DOHH2 (cell line): ENCODE measurements around the gene COL11A2.

Source experiments
- H3F3A ChIP-seq: fragments of 200-600 bp; sonication (generic), shearing (Covaris generic); 2 replicates; pipeline ENCODE4 v1.6.0; 2016; ENCODE audit warnings: antibody characterized with exemption, mild to moderate bottlenecking; ENCODE audit not compliant: control insufficient read depth, insufficient read depth
- H3K27ac ChIP-seq: fragments of 200-600 bp; sonication (generic); 2 replicates; pipeline ENCODE4 v1.5.1; 2014; ENCODE audit warnings: low read depth, mild to moderate bottlenecking, low read length, moderate library complexity
- H3K27me3 ChIP-seq: fragments of 200-600 bp; sonication (generic); 2 replicates; pipeline ENCODE4 v1.6.1; 2014; ENCODE audit warnings: mild to moderate bottlenecking, low read length, mixed read lengths; ENCODE audit not compliant: control insufficient read depth
- H3K36me3 ChIP-seq: fragments of 200-600 bp; sonication (generic); 2 replicates; pipeline ENCODE4 v1.6.1; 2014; ENCODE audit warnings: mild to moderate bottlenecking, low read length, moderate library complexity, mixed read lengths; ENCODE audit not compliant: control insufficient read depth
- H3K4me1 ChIP-seq: fragments of 200-600 bp; sonication (generic); 2 replicates; pipeline ENCODE4 v1.6.1; 2014; ENCODE audit warnings: mild to moderate bottlenecking, low read length, mixed read lengths; ENCODE audit not compliant: control insufficient read depth
- H3K4me2 ChIP-seq: fragments of 200-600 bp; sonication (generic); 2 replicates; pipeline ENCODE4 v1.6.0; 2014; ENCODE audit warnings: mild to moderate bottlenecking, low read length, moderate library complexity
- H3K4me3 ChIP-seq: fragments of 200-600 bp; sonication (generic); 2 replicates; pipeline ENCODE4 v1.5.1; 2014; ENCODE audit warnings: mild to moderate bottlenecking, low read length, mixed read lengths
- H3K79me2 ChIP-seq: fragments of 200-600 bp; sonication (generic); 2 replicates; pipeline ENCODE4 v1.6.1; 2014; ENCODE audit warnings: mild to moderate bottlenecking, low read length, mixed read lengths; ENCODE audit not compliant: control insufficient read depth
- H3K9me2 ChIP-seq: fragments of 200-600 bp; sonication (generic); replicated peaks from 2 replicates; pipeline ENCODE4 v1.6.1; 2014; ENCODE audit warnings: mild to moderate bottlenecking, low read length, mixed read lengths; ENCODE audit not compliant: control insufficient read depth
- H3K9me3 ChIP-seq: fragments of 200-600 bp; sonication (generic); 2 replicates; pipeline ENCODE4 v1.6.1; 2014; ENCODE audit warnings: antibody characterized with exemption, low read length, mixed read lengths; ENCODE audit not compliant: control insufficient read depth, insufficient read depth
- H4K20me1 ChIP-seq: fragments of 200-600 bp; sonication (generic); 2 replicates; pipeline ENCODE4 v1.6.0; 2014; ENCODE audit warnings: low read depth, mild to moderate bottlenecking, antibody characterized with exemption, low read length, moderate library complexity; ENCODE audit not compliant: control insufficient read depth, insufficient read depth
- CTCF ChIP-seq: fragments of 200-600 bp; sonication (generic); IDR thresholded peaks from one replicate; pipeline ENCODE4 v1.5.1; 2014; ENCODE audit warnings: antibody characterized with exemption, mild to moderate bottlenecking, low read depth, low read length; ENCODE audit not compliant: poor library complexity, severe bottlenecking
- EZH2phosphoT487 ChIP-seq: fragments of 200-600 bp; sonication (generic); IDR thresholded peaks from 2 replicates; pipeline ENCODE4 v1.6.1; 2017; ENCODE audit warnings: borderline replicate concordance, mild to moderate bottlenecking, antibody characterized with exemption, low read length, moderate library complexity, mixed read lengths

The COL11A2 gene

GRCh38 chr6:33202799-33203198, 10.5 kb upstream of the COL11A2 start:
- peaks cover 40% of the 10 kb centered on the region for H3K36me3 ChIP-seq
- no peak overlapping the region for H3K27ac ChIP-seq
- H3K9me3 ChIP-seq = no peaks in the 10 kb centered on the region
- H3K79me2 ChIP-seq = peaks cover 57% of the 10 kb centered on the region
- H3F3A ChIP-seq = peaks cover 23% of the 10 kb centered on the region
- TF ChIP-seq EZH2phosphoT487 = no peak
- no peak for TF ChIP-seq CTCF
- no peaks in the 10 kb centered on the region for H3K27me3 ChIP-seq
- H3K4me1 ChIP-seq = peaks cover 61% of the 10 kb centered on the region
- no peaks in the 10 kb centered on the region for H3K9me2 ChIP-seq
- peak overlapping the region; percentile 98; the same call in 1 of the 2 replicates for H3K4me2 ChIP-seq
- H3K4me3 ChIP-seq = no peak overlapping the region
- H4K20me1 ChIP-seq = no peaks in the 10 kb centered on the region

GRCh38 chr6:33201935-33202334, 9.7 kb upstream of the COL11A2 start:
- TF ChIP-seq EZH2phosphoT487 = no peak
- Histone ChIP-seq H3K4me1 (peaks cover 60% of the 10 kb centered on the region), H4K20me1 (0 out of 2 replicates have a peak, but pooled peaks cover 3% of the 10 kb centered on the region), H3K4me3 (peak overlapping the region; percentile 91), H3K4me2 (peak overlapping the region; percentile 98), H3K9me3 (no peaks in the 10 kb centered on the region), H3K79me2 (peaks cover 56% of the 10 kb centered on the region), H3K27ac (no peak overlapping the region), H3F3A (peaks cover 23% of the 10 kb centered on the region), H3K9me2 (no peaks in the 10 kb centered on the region), H3K27me3 (no peaks in the 10 kb centered on the region), H3K36me3 (peaks cover 48% of the 10 kb centered on the region)

GRCh38 chr6:33201147-33201545, 8.9 kb upstream of the COL11A2 start:
- Histone ChIP-seq H3K9me2 (no peaks in the 10 kb centered on the region), H3K36me3 (peaks cover 54% of the 10 kb centered on the region), H3F3A (peaks cover 22% of the 10 kb centered on the region), H3K79me2 (peaks cover 56% of the 10 kb centered on the region), H4K20me1 (0 out of 2 replicates have a peak, but pooled peaks cover 4% of the 10 kb centered on the region), H3K4me3 (peak overlapping the region; percentile 91), H3K27ac (peak overlapping the region; percentile 87), H3K4me1 (peaks cover 57% of the 10 kb centered on the region), H3K27me3 (no peaks in the 10 kb centered on the region), H3K4me2 (peak overlapping the region; percentile 98), H3K9me3 (no peaks in the 10 kb centered on the region)
- TF ChIP-seq CTCF = no peak
- no peak for TF ChIP-seq EZH2phosphoT487

DNA sequence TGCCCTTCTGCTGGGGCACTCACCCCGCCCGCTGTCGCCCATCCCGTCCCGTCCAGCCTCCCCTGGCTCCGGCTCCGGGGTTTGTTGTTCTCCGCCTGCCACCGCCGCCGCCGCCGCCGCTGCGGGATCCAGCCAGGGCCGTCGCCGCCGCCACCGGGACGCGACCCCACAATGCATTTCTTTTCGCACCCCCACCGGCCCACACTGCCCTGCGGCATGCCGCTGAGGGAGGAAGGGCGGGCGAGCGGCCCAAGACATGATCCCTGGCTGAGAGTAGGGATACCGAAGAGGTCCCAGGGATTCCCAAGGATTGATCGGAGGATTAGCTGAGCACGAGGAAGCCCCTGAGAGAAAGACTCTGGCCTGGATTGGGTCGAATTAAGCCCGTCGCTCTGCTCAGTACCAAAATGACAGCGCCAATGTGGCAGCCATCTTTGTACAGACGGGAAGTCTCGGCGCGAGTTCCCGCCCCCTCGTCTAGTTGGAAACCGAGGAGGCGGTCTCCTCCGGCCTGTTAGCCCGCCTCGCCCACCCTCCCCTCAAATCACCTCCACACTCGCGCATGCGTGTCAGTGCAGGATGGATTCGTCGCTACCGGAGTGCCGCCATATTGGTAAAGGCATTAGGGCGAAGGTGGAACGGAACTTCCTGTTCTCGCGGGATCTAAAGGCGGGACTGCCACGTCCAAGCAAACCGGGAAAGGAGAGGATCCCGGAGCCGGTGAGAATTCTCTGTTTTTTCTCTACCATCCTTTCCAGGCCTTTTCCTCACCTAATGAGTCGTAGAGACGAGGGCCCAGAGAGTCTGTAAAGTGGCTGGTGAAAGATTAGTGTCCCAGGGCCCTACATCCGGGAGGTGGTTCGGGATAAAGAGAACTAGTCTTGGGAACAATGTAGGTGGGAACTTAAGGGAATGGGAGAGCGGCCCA, 8.2 kb upstream of the COL11A2 start, which contains the start of the genes RXRB and SLC39A7:
Gene RXRB (minus strand): TSS at position 447 of the 928 bp plus-strand sequence. CDS start 189 bp downstream, at position 258.
Gene SLC39A7 (plus strand): TSS at position 649 of the 928 bp plus-strand sequence. CDS start 379 bp downstream, outside the sequence.
- Histone ChIP-seq H4K20me1 (0 out of 2 replicates have a peak, but pooled peaks cover 4% of the 10 kb centered on the region), H3K36me3 (peaks cover 61% of the 10 kb centered on the region), H3K4me2 (peak within 1 kb of the TSS; percentile 98), H3K27me3 (no peaks in the 10 kb centered on the region), H3K27ac (peak within 1 kb of the TSS; percentile 87), H3K4me1 (peaks cover 55% of the 10 kb centered on the region), H3K4me3 (peak within 1 kb of the TSS; percentile 91), H3K9me3 (no peaks in the 10 kb centered on the region), H3F3A (peaks cover 15% of the 10 kb centered on the region), H3K79me2 (peaks cover 56% of the 10 kb centered on the region), H3K9me2 (no peaks in the 10 kb centered on the region)
- no peak for TF ChIP-seq EZH2phosphoT487
- TF ChIP-seq CTCF = no peak
